Stomach smooth muscle (tissue), 2 donors: ENCODE data around the gene MAP3K5.

ENCODE experiments used
- H3K27ac ChIP-seq: one replicate; pipeline ENCODE4 v1.7.0; 2013; ENCODE audit warnings: mild to moderate bottlenecking, low read length, inconsistent platforms
- H3K27me3 ChIP-seq, 2 donors: one replicate each; pipeline ENCODE4 v1.7.0; 2013; ENCODE audit warnings: low read length in 2 of 2; ENCODE audit not compliant: insufficient read depth in 2 of 2, control insufficient read depth in 1 of 2
- H3K36me3 ChIP-seq, 2 donors: one replicate each; pipeline ENCODE4 v1.7.0; 2013; ENCODE audit warnings: low read length in 2 of 2; ENCODE audit not compliant: control insufficient read depth in 2 of 2, insufficient read depth in 2 of 2
- H3K4me1 ChIP-seq: one replicate; pipeline ENCODE4 v1.7.0; 2013; ENCODE audit warnings: low read length; ENCODE audit not compliant: control insufficient read depth, insufficient read depth
- H3K4me3 ChIP-seq, 2 donors: one replicate each; pipeline ENCODE4 v1.7.0; 2013; ENCODE audit warnings: low read length in 2 of 2
- H3K9ac ChIP-seq, 2 donors: one replicate each; pipeline ENCODE4 v1.7.0; 2013; ENCODE audit warnings: low read length in 2 of 2, mild to moderate bottlenecking in 1 of 2
- H3K9me3 ChIP-seq, 2 donors: one replicate each; pipeline ENCODE4 v1.7.0; 2013; ENCODE audit warnings: low read length in 2 of 2; ENCODE audit not compliant: control insufficient read depth in 2 of 2
- donor health status: healthy.
- donor health status: Pancreatic carcinoma.

The MAP3K5 gene

DNA sequence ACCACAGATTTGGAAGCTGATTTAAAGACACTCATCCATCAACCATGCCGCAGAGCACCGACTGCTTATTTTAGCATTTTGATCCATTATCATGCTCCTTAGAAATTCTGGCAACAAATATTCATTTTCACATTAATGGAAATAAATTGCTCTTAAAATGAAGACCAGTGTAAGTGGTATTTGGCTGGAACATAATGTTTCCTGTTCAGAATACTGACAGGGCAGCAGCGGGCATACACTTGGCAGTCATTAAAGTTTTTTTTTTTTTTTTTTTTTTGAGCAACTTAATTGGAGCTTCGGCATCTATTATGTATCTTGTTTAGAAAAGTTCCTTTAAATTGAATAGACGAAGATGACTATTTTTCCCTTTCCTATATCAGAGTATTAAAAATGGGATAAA lies 47.4 kb downstream of the MAP3K5 start:
- Histone ChIP-seq H3K27ac (no peak overlapping the region), H3K9me3 (no peaks in the 10 kb centered on the region), H3K4me3 (no peak overlapping the region), H3K9ac (no peak overlapping the region), H3K4me1 (no peaks in the 10 kb centered on the region), H3K36me3 (no peaks in the 10 kb centered on the region), H3K27me3 (no peaks in the 10 kb centered on the region)

DNA sequence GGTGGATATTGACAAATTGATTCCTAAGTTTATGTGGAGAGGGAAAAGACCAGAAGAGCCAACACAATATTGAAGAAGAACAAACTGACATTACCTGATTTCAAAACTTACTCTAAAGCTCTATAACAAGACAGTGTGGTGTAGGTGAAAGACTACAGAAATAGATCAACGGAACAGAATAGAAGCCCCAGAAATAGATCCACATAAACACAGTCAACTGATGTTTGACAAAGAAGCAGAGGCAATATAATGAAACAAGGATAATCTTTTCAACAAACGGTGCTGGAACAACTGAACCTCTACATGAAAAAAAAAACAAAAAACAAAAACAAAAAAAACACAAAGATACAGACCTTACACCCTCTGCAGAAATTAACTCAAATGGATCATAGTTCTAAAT lies 50.2 kb downstream of the MAP3K5 start:
- H3K4me3 ChIP-seq, result no peak overlapping the region
- H3K4me1 ChIP-seq, result no peaks in the 10 kb centered on the region
- H3K9ac ChIP-seq, result no peak overlapping the region
- H3K27me3 ChIP-seq, result no peaks in the 10 kb centered on the region
- H3K27ac ChIP-seq, result no peak overlapping the region
- H3K36me3 ChIP-seq, result no peaks in the 10 kb centered on the region
- no peaks in the 10 kb centered on the region for H3K9me3 ChIP-seq

DNA sequence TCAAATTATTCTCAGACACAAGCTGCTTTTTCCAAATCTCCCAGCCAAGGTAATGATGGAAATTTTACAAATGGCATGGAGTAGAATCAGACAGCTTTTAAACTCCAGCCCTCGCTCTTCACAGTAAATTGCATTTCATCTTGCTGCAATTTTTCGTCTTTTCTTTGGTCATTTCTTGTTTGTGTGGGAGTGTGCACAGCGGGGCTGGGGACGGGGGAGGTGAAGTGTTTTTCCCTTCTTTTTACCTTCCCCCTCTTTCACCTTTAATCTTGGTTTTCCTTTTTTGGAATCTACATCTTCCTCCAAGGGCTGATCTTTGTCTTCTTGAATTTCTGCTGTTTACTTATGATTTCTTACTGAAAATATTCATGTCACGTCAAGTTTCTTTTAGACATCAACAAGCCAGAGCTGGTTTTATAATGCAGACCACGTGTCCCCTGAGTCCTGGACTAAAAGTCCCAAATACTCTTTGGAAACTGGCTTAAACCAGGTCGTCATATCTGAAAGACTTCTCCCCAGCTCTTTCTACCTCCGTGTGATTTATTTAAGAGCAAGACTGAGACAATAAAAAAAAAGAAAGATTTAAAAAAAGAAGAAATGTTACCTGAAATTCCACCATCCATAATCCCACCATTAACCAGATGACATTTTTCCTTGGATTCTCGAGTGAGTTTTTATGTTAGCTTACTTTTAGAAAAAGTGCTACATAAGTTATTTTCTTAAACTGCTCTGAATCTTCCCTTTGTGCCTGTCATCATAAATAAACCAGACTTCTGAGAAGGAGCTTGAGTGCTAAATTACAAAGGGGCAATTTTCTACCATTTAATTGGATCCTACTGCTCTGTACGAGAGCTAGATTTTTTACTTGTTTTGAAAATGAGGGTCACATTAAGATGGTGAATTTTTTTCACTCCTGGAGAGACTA lies 52.0 kb downstream of the MAP3K5 start:
- H3K9ac ChIP-seq, result no peak overlapping the region
- H3K4me1 ChIP-seq, result no peaks in the 10 kb centered on the region
- H3K36me3 ChIP-seq, result no peaks in the 10 kb centered on the region
- no peak overlapping the region for H3K4me3 ChIP-seq
- no peaks in the 10 kb centered on the region for H3K9me3 ChIP-seq
- H3K27ac ChIP-seq, result peak overlapping the region; percentile 3
- no peaks in the 10 kb centered on the region for H3K27me3 ChIP-seq

GRCh38 chr6:136739501-136739900 lies 52.8 kb downstream of the MAP3K5 start:
- H3K27ac ChIP-seq, result peak overlapping the region; percentile 3
- no peak overlapping the region for H3K9ac ChIP-seq
- no peaks in the 10 kb centered on the region for H3K36me3 ChIP-seq
- H3K9me3 ChIP-seq, result no peaks in the 10 kb centered on the region
- H3K4me1 ChIP-seq, result no peaks in the 10 kb centered on the region
- no peaks in the 10 kb centered on the region for H3K27me3 ChIP-seq
- no peak overlapping the region for H3K4me3 ChIP-seq

GRCh38 chr6:136739071-136739470 lies 53.2 kb downstream of the MAP3K5 start:
- H3K27ac ChIP-seq, result peak overlapping the region; percentile 38

GRCh38 chr6:136738692-136739057 lies 53.6 kb downstream of the MAP3K5 start:
- Histone ChIP-seq H3K36me3 (no peaks in the 10 kb centered on the region), H3K4me3 (peak overlapping the region in 1 of 2 donors; percentile 30), H3K27me3 (no peaks in the 10 kb centered on the region), H3K9ac (no peak overlapping the region), H3K9me3 (no peaks in the 10 kb centered on the region), H3K27ac (peak overlapping the region; percentile 38), H3K4me1 (no peaks in the 10 kb centered on the region)

More at GRCh38 chr6:136739071-136739470, 53.2 kb downstream of the MAP3K5 start:
- Histone ChIP-seq H3K9ac (no peak overlapping the region), H3K4me1 (no peaks in the 10 kb centered on the region), H3K9me3 (no peaks in the 10 kb centered on the region), H3K4me3 (no peak overlapping the region), H3K27me3 (no peaks in the 10 kb centered on the region), H3K36me3 (no peaks in the 10 kb centered on the region)

DNA sequence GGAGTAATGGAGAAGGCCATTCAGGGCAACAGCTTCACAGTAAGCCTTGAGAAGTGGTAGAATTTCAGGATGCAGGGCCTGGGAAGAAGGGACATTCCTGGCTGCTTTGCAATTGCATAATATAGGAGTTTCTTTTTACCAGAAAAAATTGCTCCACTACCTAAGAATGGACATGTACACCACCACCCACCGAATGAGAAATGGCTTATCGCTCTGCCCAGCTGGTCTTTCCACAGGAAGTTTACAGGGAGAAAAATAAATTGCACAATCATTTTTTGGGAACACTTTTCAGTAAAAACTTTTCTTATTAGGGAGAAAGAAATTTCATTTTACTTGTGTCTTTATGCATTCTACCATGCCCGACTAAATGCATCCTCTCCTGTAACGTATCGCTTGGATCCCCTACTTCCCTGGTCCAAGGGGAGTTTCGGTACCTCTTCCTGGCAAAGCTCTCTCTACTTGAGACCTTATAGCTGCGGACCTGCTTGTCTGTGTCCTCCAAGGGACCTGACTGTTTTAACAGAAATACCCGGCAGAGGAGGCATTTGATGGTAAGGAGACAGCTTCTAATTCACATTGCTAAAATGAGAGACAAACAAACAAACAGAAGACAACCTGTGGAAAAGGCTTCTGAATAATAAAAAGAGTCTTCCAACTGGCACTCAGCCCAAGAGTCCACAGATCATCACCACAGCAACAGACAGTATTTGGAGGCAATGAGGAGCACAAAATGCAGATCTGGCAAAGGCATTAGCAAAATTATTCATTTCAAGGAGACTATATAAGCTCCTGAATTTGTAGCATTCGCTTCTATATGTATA lies 54.2 kb downstream of the MAP3K5 start:
- H3K9ac ChIP-seq, result peak overlapping the region in 1 of 2 donors; percentile 22
- H3K4me1 ChIP-seq, result no peaks in the 10 kb centered on the region
- H3K9me3 ChIP-seq, result no peaks in the 10 kb centered on the region
- H3K27me3 ChIP-seq, result no peaks in the 10 kb centered on the region
- peak overlapping the region; percentile 50 for H3K27ac ChIP-seq
- H3K36me3 ChIP-seq, result no peaks in the 10 kb centered on the region
- peak overlapping the region in 1 of 2 donors; percentile 30 for H3K4me3 ChIP-seq

DNA sequence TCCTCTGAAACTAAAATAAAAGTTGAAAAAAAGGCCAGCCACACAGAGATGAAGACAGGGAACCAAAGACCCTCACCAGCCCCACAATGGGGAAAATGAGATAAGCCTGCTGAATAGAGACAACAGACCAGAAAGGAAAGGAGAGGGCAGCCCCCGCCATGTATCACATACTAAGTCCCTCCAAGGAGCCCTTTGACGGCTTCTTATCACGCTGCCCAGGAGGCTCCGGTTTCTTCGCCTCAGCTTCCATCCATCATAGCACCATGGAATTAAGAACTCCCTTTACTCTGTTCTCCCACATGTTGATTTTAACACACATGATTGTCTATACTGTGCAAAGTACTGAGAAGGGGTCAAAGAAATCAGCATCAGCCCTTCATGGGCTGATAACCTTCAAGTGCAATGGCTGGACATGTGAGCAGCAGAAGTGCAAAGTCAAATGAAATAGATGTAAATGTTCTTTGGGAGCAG lies 54.9 kb downstream of the MAP3K5 start:
- no peaks in the 10 kb centered on the region for H3K36me3 ChIP-seq
- H3K27ac ChIP-seq, result no peak overlapping the region
- H3K4me3 ChIP-seq, result peak overlapping the region in 1 of 2 donors; percentile 30
- H3K4me1 ChIP-seq, result no peaks in the 10 kb centered on the region
- no peaks in the 10 kb centered on the region for H3K27me3 ChIP-seq
- H3K9me3 ChIP-seq, result no peaks in the 10 kb centered on the region
- H3K9ac ChIP-seq, result no peak overlapping the region

DNA sequence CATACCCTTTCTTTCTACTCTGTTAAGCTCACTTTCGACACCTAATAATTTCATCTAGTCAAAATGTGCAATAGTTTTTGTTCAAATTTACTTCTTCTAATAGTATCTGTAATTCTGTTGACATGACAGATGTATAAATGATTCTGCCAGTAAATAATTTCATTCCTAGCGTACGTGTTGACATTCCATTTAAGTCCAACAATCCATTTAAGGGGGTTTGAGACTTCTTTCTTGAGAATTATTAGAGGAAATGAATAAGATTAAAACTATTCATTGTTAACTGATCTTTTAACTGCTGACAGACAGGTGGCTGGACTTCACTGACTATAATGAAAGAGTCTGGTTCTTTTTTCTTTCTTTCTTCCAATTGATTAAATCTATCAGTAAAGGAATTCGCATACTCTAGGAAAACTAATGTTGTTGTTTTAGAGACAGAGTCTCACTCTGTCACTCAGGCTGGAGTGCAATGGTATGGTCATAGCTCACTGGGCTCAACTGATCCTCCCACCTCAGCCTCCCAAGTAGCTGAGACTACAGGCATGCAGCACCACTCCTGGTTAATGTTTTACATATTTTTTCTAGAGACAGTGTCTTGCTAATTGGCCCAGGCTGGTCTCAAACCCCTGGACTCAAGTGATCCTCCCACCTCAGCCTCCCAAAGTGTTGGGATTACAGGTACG lies 55.9 kb downstream of the MAP3K5 start:
- Histone ChIP-seq H3K4me1 (no peaks in the 10 kb centered on the region), H3K27ac (no peak overlapping the region), H3K4me3 (no peak overlapping the region), H3K27me3 (no peaks in the 10 kb centered on the region), H3K36me3 (no peaks in the 10 kb centered on the region), H3K9ac (no peak overlapping the region), H3K9me3 (no peaks in the 10 kb centered on the region)

GRCh38 chr6:136734977-136735376 lies 57.3 kb downstream of the MAP3K5 start:
- H3K9ac ChIP-seq, result no peak overlapping the region
- H3K4me1 ChIP-seq, result no peaks in the 10 kb centered on the region
- no peaks in the 10 kb centered on the region for H3K27me3 ChIP-seq
- no peaks in the 10 kb centered on the region for H3K9me3 ChIP-seq
- no peak overlapping the region for H3K27ac ChIP-seq
- H3K36me3 ChIP-seq, result no peaks in the 10 kb centered on the region
- no peak overlapping the region for H3K4me3 ChIP-seq
